Measurements from ENCODE around the gene SLC25A39.
"Not testable (repeated sequence)": the region's sequence is repeated elsewhere in the genome, so short reads cannot be mapped to it uniquely, and the experiment has no call there.

DNA sequence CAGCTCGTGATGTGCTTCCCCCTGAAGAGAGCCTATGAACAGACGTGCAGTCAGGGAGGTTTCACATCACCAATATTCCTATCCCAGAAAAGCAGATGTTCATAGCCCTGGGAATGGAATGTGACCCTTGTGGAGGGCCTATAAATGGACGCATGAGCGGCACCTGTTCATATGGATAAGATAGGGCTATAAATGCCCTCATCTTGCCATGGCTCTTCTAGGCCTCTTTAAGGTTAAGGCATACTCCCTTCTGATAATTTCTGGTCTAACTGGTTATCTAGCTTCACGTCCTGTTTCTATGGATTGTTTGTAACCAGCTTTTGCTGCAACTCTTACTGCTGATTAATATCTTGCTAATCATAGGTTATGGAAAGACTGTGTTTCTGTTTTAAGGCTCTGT lies 15.9 kb upstream of the SLC25A39 start:
- TF ChIP-seq CTCF (IDR thresholded peaks at IDR 0.05); POLR2A (IDR thresholded peaks at IDR 0.05); POLR2AphosphoS5 (IDR thresholded peaks at IDR 0.05; ENCODE audit: insufficient read depth in 1 of 2, low read depth in 1 of 2): not testable (repeated sequence)

Data from vagina (tissue), 2 donors.